ENCODE results near the gene GABRB1.

Gene GABRB1

GRCh38 chr4:47213106-47213505 is 181.7 kb downstream of the GABRB1 start:
- no peak for DNase-seq (ENCODE audit: low read depth in 2 of 2)

- DNase-seq (ENCODE audit: low read depth in 2 of 2), result no peak
These were observed 182.2 kb downstream of the GABRB1 start for GRCh38 chr4:47213539-47213938.

- no peak for DNase-seq (ENCODE audit: low read depth in 2 of 2)
These were observed 182.6 kb downstream of the GABRB1 start for GRCh38 chr4:47213971-47214370.

- DNase-seq (ENCODE audit: low read depth in 2 of 2), result no peak
These were observed 184.4 kb downstream of the GABRB1 start for GRCh38 chr4:47215759-47216158.

- DNase-seq (ENCODE audit: low read depth in 2 of 2), result no peak
These were observed 185.9 kb downstream of the GABRB1 start for GRCh38 chr4:47217291-47217690.

- DNase-seq (ENCODE audit: low read depth in 2 of 2), result no peak
These were observed 186.5 kb downstream of the GABRB1 start for GRCh38 chr4:47217884-47218283.

- no peak for DNase-seq (ENCODE audit: low read depth in 2 of 2)
These were observed 187.3 kb downstream of the GABRB1 start for GRCh38 chr4:47218631-47219030.

- no peak for DNase-seq (ENCODE audit: low read depth in 2 of 2)
These were observed 188.2 kb downstream of the GABRB1 start for GRCh38 chr4:47219586-47219985.

- no peak for DNase-seq (ENCODE audit: low read depth in 2 of 2)
These were observed 190.4 kb downstream of the GABRB1 start for GRCh38 chr4:47221721-47222120.

GRCh38 chr4:47222276-47222675 is 190.9 kb downstream of the GABRB1 start:
- no peak for DNase-seq (ENCODE audit: low read depth in 2 of 2)

GRCh38 chr4:47224361-47224760 is 193.0 kb downstream of the GABRB1 start:
- DNase-seq (ENCODE audit: low read depth in 2 of 2), result no peak

- DNase-seq (ENCODE audit: low read depth in 2 of 2), result no peak
These were observed 204.4 kb downstream of the GABRB1 start for GRCh38 chr4:47235721-47236120.

GRCh38 chr4:47238667-47239066 is 207.3 kb downstream of the GABRB1 start:
- no peak for DNase-seq (ENCODE audit: low read depth in 2 of 2)

GRCh38 chr4:47239649-47240048 is 208.3 kb downstream of the GABRB1 start:
- no peak for DNase-seq (ENCODE audit: low read depth in 2 of 2)

GRCh38 chr4:47251348-47252135 is 220.2 kb downstream of the GABRB1 start:
- no peak for DNase-seq (ENCODE audit: low read depth in 2 of 2)

GRCh38 chr4:47263721-47264120 is 232.4 kb downstream of the GABRB1 start:
- no peak for DNase-seq (ENCODE audit: low read depth in 2 of 2)

- no peak for DNase-seq (ENCODE audit: low read depth in 2 of 2)
These were observed 239.0 kb downstream of the GABRB1 start for GRCh38 chr4:47270201-47270888.

- no peak for DNase-seq (ENCODE audit: low read depth in 2 of 2)
These were observed 239.9 kb downstream of the GABRB1 start for GRCh38 chr4:47271291-47271690.

GRCh38 chr4:47274901-47275300 is 243.5 kb downstream of the GABRB1 start:
- DNase-seq (ENCODE audit: low read depth in 2 of 2), result no peak

- DNase-seq (ENCODE audit: low read depth in 2 of 2), result no peak
These were observed 244.2 kb downstream of the GABRB1 start for GRCh38 chr4:47275595-47275994.

GRCh38 chr4:47278631-47279030 is 247.3 kb downstream of the GABRB1 start:
- DNase-seq (ENCODE audit: low read depth in 2 of 2), result no peak

GRCh38 chr4:47287735-47288134 is 256.4 kb downstream of the GABRB1 start:
- no peak for DNase-seq (ENCODE audit: low read depth in 2 of 2)

GRCh38 chr4:47289805-47290204 is 258.4 kb downstream of the GABRB1 start:
- no peak for DNase-seq (ENCODE audit: low read depth in 2 of 2)

All from stimulated activated CD4-positive, alpha-beta T cell treated with anti-CD3 and anti-CD28 coated beads, Interleukin-4, amount 100 ng/mL, for 48 hours (primary cell).